NCI-H345 treated with DMSO at 0.1 percent for 48 hours (cell line): ENCODE measurements around the gene DHX58.

Experiments
- DNase-seq: peaks from one replicate; lab custom pipeline; 2025; ENCODE audit not compliant: unreplicated experiment; lab: John Stamatoyannopoulos, UW

DHX58 gene

GRCh38 chr17:42111265-42111636 lies 1.3 kb downstream of the DHX58 start:
- DNase-seq: no peak

- DNase-seq: no peak
Measured at GRCh38 chr17:42110301-42111264, 1.9 kb downstream of the DHX58 start.

DNA sequence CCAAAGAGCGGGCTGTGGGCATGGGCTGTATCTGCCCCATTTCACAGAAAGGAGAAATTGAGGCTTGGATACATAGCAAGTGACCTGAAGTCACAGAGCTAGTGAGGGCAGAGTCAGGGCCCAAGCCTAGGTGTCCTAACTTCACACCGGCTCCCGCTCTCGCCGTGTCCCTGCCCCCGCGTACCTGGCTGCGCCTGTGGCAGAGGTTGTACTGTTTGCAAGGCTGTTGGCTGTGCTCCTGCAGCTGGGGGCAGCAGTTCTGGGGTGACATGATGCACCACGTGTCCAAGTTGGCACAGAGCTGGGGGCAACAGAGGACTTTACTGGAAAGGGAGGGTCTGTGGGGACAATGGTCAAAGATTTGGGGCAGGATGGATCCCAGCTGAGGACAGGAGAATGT lies 3.4 kb downstream of the DHX58 start:
- DNase-seq: no peak

GRCh38 chr17:42107597-42108576 lies 4.6 kb downstream of the DHX58 start:
- peak; percentile 42 for DNase-seq

GRCh38 chr17:42107124-42107523 lies 5.4 kb downstream of the DHX58 start:
- DNase-seq: no peak

- DNase-seq: no peak
Measured at GRCh38 chr17:42106009-42106408, 6.5 kb downstream of the DHX58 start.

DNA sequence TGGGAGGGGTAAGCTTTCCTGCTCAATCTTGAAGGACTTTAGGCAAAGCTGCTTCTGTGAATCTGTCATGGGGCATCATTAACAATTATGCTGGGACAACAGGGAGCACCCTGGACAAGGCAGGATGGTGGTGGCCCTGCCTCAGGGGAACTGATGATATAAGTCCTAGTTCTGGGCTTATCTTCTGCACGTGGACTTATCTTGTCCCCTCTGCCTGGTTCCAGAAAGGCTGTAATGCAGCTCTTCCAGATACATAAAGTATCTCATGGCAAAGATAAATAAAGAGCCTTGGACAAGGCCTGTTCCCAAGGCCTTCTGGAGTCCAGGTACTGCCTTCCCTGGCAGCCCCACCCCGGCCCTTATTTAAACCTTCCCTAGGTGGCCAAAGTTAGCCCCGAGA lies 8.2 kb downstream of the DHX58 start:
- DNase-seq: no peak

GRCh38 chr17:42103221-42103954 lies 9.1 kb downstream of the DHX58 start:
- no peak for DNase-seq

DNA sequence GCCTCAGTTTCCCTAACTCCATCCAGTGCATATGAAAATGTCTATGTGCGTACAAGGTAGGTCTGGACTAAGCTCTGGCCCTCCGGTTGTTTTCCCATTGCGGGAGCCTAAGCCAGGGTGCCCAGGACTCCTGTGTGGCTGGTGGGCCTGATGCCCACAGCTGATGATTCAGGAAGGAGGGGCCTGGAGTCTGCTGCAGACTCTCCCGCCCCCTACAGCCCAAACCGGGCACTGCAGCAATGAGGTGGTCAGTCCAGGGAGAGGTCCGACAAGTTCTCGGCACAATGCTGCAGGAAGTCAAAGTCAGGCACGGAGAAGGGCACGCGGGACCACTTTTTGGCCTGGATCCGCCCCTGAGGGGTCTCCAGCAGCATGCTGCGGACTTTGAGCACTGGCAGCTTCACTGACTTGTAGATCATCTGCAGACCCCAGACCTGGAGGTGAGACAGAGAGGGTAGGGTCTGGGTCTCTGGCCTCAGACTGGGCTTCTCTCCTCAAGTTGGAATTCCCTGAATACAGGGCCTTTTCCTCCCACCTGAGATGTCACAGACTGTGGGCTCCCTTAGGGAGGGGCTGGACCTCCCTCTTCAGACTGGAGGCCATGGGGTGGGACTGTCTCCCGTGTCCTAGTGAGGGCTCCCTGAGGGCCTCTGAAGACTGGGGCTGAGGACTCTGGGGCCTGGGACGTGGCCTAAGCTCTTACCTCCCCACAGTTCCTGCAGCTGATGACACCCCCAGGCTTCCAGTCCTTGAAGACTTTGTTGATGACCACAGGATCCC lies 10.8 kb downstream of the DHX58 start:
- peak; percentile 28 for DNase-seq

- DNase-seq: no peak
Measured at GRCh38 chr17:42098730-42099399, 13.6 kb downstream of the DHX58 start.

DNA sequence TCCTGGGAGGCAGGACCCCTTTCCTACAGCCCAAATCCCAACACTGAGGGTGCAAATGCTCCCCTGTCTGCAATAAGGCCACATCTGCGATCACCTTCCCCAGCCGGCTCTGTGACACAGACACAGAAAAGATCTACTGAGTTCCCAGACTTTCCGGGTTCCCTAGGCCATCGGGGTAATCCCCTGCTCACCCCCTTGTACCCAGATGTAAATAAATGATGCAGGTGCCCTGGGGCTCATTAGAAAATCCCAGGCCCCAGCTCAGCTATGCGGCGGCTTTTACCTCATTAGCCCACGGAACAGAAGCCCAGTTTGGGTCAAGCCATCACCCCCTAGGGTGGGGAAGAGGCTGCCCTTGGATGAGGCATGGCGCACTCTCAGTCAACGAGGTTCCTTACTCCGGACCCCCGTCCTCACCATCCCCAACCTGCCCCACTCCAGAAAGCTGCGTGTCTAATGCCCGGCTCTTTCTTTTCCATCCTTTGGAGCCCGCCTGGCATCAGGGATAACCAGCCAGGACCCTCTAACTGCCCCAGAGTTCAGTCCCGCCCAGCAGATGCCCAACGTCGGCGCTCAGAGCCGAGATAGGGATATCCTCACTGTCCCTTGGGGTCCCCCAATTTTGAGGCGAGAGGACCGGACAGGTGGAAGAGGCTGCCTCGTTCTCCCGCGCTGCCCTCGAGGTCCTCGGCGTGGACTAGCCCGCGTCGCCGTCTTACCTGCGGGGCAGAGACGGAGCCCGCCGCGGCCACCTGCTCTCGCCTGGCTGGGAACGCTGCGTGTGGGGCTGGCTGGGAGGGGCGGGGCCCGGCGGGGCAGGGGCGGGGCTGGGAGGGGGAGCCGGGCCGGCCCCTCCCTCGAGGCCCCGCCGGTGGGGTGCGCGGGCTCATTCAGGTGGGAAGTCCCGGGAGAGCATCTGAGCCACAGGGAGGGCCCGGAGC lies 14.6 kb downstream of the DHX58 start, which contains the start of gene ZNF385C:
TSS of gene ZNF385C (minus strand) at position 783 of the 941 bp plus-strand sequence. CDS start 35,417 bp downstream, outside the sequence.
- DNase-seq: no peak

GRCh38 chr17:42096360-42097111 lies 16.0 kb downstream of the DHX58 start:
- DNase-seq: no peak

- DNase-seq: no peak
Measured at GRCh38 chr17:42094375-42095069, 18.0 kb downstream of the DHX58 start.

DNA sequence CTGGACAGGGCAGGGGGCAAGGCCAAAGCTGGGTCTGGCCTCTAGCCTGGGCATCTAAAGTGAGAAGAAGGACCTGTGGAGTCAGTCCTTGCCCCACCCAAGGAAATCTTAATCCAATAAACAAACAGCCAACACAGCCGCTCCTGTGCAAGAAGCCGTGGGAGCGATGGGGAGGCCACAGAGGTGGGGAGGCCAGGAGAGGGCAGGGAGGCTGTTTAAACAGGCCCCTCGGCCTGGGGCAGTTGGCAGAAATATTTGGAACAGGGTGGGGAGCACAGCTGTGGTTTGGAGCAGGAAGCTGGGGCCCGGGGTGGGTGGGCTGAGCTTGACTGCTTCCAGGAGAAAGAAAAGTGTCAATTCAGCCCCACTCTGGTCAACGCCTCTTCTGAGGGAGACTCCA lies 19.6 kb downstream of the DHX58 start:
- DNase-seq: no peak

DNA sequence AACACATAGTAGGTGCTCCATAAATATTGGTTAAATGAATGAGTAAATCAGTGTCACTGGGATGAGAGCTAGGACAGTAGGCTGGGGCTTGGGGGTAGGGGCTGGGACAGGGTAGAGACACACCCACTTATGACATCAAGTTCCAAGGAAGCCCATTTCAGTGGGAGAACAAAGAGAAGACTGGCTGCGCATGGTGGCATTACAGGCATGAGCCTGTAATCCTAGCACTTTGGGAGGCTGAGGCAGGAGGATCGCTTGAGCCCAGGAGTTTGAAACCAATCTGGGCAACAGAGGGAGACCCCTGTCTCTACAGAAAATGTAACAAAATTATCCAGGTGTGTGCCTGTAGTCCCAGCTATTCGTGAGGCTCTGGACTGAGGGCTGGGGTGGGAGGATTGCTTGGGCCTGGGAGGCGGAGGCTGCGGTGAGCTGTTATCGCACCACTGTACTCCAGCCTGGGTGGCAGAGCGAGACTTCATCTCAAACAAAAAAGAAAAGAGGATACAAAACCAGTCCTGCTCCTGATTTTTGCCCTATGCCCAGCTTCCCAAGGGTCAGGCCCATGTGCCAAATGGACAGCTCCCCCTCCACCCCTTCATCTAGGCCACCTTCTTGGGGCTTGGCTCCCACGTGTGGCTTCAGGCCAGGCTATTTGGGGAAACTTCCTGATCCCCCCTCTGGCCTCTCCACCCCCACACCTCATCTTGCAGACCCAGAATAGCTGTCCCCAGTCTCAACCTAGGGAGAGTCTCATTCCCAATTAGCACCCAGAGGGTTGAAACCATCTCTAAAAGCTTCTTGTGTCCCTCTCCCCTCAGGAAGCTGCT lies 21.3 kb downstream of the DHX58 start:
- no peak for DNase-seq

DNA sequence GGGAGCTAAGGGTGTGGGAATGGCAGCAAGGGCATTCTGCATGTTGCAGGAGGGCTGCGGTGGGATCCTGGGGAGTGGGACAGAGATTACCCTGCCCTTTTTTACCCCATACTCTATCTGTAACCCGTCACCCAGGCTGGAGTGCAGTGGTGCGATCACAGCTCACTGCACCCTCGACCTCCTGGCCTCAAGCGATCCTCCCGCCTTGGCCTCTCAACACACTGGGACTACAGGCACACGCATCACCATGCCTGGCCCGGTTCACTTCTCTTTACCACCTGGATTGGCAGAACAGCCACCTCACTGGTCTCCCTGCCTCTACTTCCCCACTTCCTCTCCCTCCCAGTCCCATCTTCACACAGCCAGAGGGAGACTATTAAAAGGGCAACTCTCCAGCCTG lies 23.8 kb downstream of the DHX58 start:
- DNase-seq: no peak
